ENCODE results near the gene HSPA12B. TPM values are rescaled to one million over a fixed set of nuclear protein-coding genes. Genes with fewer than 3 reads are reported as not detected.
A peak's percentile ranks its signal among the peaks of the same experiment; 100 is the strongest.

HSPA12B gene
- polyA plus RNA-seq, 4 donors = 14.4 to 19.7 (median 16.4) TPM

DNA sequence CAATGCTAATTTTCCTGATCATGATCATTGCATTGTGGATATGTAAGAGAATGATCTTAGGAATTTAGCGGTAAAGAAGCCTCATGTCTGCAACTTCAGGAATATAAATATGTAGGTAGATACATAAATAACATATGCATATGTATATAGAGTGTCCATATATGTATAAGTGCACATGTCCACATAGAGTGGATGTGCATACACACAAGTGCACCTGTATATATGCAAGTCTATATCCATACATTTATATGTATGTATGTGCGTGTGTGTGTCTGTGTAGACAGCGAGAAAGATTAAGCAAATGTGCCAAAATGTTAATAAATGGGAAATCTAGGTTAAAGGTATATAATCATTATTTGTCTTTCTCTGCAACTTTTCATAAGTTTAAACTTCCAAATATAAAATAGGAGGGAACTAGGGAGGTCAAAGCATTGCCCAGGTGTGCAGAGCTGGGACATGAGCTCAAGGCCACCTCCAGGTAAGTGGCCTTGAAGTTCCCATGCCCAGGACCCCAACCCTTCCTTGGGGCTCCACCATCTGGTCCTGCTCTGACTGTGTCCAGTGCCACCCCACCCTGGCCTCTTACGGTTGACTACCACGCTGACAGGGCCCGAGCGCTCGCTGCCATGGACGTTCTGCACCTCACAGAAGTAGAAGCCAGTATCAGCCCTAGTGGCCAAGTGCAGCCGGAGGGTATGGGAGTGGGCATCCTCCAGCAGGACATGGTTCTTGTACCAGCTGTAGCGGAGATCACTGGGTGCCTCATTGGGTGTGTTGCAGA lies 29.7 kb upstream of the HSPA12B start:
- no peak for DNase-seq (ENCODE audit: low read depth in 4 of 4, low spot score in 2 of 4)

DNA sequence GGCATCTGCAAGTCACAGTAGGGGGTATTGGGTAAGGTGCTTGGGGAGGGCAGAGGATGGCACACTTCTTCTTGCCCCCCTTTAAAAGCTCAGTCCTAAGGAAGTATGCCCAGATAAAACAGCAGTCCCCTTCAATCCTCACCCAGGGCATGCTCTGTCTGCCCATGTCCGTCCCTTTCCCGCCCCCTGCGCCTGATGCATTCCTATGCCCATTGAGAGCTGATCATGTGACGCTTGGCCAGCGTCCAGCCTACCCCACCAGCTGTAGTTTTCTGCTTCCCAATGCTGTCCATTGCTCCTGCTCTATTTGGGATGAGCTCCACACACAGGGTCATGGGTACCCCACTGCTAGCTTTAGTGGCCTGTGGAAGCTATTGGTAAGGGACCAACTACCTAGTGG lies 28.4 kb upstream of the HSPA12B start:
- DNase-seq (ENCODE audit: low read depth in 4 of 4, low spot score in 2 of 4) = no peak

DNA sequence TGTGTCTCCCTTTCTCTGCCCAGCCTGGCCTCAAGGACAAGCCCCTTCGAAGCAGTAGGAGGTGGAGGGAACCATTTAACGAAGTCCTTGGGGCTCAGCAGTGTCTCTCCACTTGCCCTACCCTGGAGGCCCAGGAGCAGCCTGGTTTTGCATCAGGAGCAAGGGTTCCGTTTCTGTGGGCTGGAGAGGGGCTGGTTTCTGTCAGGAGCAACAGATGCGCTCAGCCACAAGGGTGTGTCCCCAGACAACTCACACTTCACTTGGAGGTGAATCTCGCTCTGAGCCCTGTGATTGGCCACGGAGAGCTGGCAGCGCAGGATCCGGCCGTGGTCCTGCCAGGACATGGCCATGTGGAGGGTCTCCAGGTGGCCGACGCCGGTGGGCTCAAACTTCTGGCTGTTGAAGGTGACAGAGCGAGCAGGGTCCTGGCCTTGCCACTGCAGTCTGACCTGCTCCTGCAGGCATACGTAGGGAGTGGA lies 27.0 kb upstream of the HSPA12B start:
- no peak for DNase-seq (ENCODE audit: low read depth in 4 of 4, low spot score in 2 of 4)

DNA sequence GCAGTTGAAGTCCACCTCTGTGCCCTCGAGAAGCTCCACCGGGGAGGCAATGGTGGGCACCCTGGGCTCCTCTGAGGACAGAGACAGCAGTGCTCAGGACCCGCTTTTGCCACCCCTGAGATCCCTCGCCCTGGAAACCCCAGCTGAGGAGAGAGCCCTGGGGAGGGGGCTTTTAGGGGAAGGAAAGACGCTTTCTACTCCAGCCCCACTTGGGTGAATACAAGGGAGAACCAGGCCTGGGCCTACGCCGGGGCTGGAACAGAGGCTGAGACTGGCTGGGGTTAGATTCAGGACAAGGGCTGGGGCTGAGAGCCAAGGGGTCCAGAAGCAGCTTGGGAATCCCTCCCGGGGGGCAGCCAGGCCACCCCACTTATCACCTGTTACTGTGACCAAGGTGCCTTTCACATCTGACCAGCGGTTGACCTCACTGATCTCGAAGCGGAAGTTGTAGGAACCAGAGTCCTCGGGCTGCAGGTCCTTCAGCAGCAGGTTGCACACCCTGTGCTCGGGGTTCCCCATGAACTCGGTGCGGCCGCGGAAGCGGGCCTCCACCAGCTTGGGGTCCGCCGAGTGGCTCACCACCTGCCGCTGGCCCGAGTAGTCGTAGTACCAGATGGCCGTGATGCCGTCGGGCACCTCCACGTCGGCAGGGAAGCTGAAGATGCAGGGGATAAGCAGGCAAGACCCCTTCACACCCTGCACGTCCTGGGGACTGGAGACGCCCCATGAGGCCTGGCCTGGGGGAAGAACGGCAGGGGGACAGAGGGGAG lies 26.3 kb upstream of the HSPA12B start:
- no peak for DNase-seq (ENCODE audit: low read depth in 4 of 4, low spot score in 2 of 4)

DNA sequence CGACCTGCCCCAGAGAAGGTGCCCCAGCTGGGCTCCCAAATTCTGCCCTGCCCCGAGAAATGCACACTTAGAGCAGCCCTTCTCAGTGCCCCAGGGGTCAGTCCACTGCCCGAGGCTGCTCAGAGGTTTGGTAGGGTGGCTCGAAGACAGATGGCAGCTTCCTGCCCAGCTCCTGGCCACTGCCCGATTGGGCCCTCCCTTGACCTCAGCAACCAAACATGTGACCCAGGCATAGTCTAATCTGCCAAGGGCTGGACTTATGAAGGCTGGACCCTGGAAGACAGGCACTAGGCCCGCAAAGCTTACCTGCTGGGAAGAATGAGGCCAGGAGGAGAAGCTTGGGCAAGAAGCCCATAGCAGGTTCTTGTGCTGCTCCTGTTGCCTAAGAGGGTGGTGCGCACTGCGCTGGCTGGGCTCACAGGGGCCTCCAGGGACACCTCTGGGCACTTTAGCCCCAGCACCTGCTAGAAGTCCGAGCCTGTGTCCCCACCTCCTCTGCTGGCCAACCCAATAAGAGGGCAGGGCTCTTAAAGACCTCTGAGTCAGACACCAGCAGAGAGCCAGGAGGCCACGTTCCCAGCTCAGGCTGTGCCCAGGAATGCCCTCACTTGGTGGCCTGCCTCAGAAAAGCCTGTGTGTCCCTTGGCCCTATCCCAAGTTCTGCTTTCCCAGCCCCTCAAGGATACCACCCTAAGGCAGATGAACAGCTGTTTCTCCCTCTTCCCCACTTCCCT lies 25.5 kb upstream of the HSPA12B start:
- DNase-seq (ENCODE audit: low read depth in 4 of 4, low spot score in 2 of 4) = no peak

DNA sequence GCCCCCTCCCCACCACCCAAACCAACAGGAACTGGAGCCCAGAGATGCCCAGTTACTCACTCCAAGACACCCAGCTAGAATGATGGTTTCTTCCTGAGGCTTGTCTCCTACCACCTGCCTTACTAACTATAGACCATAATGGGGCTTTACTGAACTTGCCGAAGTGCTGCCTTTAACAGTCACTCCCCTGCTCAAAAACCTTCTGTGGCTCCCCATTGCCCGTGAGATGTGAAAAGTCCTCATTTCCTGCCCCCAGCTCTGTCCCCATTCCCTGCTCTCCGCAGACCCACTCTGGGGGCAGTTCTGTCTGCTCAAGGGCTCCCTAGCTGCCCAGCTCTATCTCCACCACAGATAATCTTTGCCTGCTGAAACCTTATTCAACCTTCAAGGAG lies 25.0 kb upstream of the HSPA12B start:
- DNase-seq (ENCODE audit: low read depth in 4 of 4, low spot score in 2 of 4) = no peak

DNA sequence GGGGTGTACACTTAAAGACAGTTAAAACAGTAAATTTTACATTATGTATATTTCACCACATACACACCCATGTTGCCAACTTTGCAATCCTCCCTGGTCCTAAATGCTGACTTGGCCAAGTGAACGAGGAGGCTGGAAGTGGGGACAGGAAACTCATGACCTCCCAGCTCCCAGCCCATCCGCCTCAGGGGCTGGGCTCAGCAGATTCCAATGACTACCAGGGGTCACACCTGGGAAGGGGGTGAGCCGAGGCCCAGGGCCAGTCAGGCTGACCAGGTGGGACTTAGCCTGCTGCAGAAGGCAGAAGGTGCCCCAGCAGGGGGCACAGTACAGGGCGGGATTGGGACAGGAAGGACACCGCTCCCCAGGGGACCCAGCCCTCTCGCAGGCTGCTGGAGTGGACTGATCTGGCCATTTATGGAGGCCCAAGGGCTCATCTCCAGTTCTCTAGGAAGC lies 22.4 kb upstream of the HSPA12B start:
- no peak for DNase-seq (ENCODE audit: low read depth in 4 of 4, low spot score in 2 of 4)

DNA sequence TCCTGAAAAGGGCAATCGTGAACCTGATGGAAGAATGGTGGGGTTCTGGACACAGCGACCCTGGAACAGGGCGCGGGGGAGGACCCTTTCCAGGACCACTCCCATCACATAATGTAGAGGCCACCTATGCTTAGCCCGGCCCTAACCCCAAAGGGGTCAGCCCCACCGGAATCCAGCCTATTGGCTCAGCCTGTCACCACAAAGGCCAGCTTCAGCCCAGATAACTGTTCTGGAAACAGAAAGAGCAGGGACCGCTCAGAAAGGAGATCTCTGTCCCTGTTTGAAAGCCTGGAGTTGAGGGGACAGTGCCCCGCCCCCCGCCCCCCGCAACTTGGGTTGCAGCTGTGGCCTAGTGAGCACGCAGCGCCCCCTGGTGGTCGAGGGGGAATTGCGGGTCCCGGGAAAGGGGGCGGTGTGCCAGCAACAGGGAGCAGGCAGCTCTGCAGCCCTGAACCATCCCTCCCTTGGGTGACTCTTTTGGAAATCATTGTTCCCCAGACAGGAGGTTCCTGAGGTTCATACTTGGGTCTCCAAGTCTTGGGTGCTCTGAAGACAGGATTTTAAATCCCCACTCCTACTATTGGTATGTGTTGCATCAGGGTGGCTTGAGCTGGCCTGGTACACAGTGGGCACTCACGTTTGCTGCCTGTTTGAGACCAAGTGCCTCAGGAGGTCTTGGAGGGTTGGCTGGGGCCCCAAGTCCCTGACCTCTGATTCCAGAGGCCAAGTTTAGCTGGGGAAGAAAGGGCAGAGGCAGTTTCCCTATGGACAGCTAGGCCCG lies 21.6 kb upstream of the HSPA12B start:
- DNase-seq (ENCODE audit: low read depth in 4 of 4, low spot score in 2 of 4) = peak in 1 of 4 donors; percentile 41

DNA sequence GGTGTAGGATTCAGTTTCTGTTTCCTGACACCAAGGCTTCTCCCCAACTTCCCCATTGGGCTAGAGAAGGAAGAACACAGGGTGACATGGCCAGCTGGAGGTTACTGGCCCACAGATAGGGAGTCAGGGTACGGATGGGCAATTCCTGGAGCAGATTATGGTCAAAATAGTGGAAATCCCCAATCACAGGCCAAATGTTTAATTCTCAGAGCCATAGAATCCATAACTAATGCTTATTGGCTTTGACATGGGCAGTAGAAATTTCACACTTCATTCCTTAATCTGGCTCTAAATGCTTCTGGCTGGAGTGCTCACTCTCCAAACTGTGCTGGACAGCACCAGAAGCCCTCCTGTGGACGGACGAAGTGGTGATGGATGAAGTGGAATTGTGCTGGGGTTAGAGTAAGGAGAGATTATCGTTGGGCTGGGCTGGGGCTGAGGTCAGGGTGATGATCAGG lies 21.0 kb upstream of the HSPA12B start:
- no peak for DNase-seq (ENCODE audit: low read depth in 4 of 4, low spot score in 2 of 4)

DNA sequence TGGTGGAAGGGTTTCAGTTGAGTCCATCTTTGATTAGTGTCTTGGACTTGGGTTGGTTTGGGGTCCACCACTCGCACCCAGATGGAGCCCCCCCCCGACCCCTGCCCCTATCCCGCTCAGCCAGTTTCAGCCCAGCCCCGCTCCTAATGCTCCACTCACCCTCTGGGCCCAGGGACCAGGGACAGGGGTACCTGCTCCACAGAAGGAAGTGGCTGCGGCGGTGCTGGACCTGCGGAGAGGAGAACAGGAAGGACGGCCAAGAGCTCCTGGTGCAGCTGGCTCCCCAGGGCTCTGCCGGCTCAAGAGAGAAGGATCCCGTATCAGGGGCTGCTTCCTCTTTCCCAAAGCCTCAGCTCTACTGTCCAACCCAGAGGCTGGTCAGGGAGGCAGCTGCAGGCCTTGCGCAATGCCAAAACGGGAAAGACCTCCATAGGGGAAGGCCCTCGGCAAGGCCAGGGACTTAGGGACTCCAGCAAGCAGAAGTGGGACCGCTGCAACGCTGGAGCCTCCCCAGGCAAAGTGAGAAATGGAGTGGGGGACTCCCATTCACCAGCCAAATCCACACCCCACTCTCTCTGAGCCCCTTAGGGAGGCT lies 20.1 kb upstream of the HSPA12B start, which contains the start of gene SIGLEC1:
TSS of gene SIGLEC1 (minus strand) at position 322 of the 595 bp plus-strand sequence. CDS start 5,472 bp downstream, outside the sequence.
- DNase-seq (ENCODE audit: low read depth in 4 of 4, low spot score in 2 of 4) = no peak

DNA sequence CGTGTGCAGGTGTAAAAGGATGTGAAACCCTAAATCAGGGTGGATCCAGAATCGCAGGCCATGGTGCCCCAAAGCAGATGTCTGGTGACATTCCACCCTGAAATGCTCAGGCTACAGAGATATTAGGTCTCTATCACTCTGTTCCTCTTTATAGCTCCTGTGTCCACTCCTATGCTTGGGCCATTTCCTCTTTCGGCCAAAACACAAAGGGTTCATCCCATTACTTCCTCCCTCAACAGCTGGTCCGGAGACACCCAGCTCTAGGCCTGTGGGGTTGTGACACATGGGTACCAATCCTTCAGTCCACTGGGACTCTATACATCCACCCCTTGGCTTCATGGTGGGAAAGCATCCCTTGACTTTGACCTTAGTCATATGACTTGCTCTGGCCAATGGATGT lies 18.4 kb upstream of the HSPA12B start:
- DNase-seq (ENCODE audit: low read depth in 4 of 4, low spot score in 2 of 4) = no peak

DNA sequence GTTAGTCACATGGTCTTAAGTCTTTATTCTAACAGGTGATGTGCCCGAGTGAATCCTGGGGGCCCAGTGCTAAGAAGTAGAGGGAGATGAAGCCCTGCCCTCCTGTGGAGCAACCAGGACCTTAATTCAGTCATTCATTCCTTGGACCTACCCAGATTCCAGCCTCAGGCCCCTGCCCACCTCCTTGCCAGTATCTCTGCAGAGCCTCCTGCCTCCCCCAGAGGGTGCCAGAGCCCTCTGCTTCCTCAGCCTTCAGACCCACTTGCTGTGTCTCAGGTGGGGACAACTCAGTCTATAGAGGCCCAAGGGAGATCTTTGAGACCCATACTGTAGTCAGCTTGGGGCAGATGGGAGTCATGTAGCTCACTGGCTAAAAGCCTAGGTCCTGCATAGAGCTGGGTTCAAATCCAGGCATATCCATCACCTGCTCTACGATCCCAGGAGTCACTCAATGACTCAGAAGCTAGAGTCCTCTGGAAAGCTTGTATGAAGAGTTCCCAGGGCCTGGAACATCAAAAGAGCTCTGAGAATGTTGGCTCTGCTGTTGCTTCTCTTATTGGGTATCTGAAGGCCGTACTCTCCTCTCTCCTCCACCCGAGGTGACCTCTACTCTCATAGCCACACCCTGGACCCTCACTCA lies 16.2 kb upstream of the HSPA12B start:
- DNase-seq (ENCODE audit: low read depth in 4 of 4, low spot score in 2 of 4) = peak in 1 of 4 donors; percentile 51

DNA sequence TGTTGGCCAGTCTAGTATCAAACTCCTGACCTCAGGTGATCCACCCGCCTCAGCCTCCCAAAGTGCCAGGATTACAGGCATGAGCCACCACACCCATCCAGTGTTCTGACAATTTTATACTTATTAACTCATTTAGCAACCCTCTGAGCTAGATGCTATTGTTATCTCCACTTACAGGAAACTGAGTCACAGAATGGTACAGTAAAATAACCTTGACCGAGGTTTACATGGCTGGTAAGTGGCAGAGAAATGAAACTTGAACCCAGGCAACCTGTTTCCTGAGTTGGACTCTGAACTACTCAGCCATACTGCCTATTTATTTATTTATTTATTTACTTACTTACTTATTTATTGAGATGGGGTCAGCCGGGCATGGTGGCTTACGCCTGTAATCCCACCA lies 13.4 kb upstream of the HSPA12B start:
- DNase-seq (ENCODE audit: low read depth in 4 of 4, low spot score in 2 of 4) = no peak

DNA sequence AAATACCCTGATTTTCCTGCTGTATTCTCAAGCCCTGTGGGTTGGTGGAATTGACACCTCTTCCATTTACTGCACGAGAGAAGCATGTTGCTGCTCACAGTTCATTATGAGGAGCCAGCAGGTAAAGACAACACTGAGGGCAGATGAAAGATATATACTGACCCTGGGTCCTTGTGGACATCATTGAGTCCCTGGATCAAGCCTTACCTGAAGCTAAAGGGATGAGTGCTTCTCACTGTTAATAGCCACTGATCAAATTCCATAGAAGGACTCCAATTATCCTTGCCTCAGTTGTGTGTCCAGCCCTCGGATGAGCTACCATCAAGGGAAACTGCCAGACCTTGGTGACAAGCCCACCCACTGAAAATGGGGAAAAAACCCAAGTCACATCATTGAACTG lies 12.4 kb upstream of the HSPA12B start:
- DNase-seq (ENCODE audit: low read depth in 4 of 4, low spot score in 2 of 4) = no peak

DNA sequence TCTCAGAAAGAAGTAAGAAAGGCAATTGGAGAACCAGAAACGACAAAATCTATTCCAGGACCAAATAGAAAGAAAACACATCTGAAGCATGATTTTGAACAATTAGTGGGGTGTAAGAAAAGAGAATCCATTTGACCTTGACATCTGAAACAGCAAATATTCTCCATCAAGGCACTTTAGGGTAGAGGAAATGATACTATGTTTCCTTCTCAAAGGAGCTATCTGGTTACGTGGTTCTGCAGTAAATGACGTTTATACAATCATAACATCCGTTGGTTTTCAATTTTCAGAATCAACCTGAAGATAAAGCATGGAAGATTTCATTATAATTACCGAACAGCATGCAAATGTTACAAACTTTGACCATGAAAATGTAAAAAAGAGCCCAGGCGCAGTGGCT lies 11.9 kb upstream of the HSPA12B start:
- no peak for DNase-seq (ENCODE audit: low read depth in 4 of 4, low spot score in 2 of 4)

DNA sequence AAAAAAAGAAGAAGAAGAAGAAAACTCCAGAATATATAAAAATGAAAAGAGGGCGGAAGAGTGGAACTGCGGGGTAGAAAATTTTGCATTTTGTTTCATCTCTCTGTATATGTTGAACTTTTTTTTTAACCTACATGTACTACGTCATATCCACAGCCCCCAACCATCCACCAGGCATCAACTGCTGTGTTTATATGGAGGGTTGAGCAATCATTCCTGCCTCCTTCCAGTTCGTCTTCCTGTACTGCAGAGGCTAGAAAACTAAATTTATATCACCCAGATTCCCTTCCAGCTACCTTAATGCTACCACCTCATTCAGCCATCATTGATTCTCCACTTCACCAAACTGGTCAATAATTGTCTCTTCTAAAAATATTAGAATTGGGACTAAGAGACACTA lies 10.6 kb upstream of the HSPA12B start:
- DNase-seq (ENCODE audit: low read depth in 4 of 4, low spot score in 2 of 4) = no peak

DNA sequence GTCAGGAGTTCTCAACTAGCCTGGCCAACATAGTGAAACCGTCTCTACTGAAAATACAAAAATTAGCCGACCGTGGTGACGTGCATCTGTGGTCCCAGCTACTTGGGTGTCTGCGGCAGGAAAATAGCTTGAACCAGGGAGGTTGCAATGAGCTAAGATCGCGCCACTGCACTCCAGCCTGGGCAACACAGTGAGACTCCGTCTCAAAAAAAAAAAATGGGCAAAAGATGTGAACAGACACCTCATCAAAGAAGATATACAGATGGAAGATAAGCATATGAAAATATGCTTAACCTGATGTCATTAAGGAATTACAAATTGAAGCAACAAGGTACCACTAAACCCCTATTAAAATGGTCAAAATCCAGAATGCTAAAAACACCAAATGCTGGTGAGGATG lies 9.2 kb upstream of the HSPA12B start:
- no peak for DNase-seq (ENCODE audit: low read depth in 4 of 4, low spot score in 2 of 4)

DNA sequence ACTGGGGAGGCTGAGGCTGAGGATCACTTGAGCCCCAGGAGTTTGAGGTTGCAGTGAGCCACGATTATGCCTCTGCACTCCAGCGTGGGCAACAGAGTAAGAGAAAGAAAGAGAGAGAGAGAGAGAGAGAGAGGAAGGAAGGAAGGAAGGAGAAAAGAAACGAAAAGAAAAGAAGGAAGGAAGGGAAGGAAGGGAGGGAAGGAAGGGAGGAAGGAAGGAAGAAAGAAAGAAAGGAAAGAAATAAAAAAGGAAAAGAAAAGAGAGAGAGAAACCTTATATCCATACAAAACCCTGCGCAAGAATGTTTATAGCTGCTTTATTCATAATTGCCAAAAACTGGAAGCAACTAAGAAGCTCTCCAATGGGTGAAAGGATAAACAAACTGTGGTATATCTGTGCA lies 8.1 kb upstream of the HSPA12B start:
- DNase-seq (ENCODE audit: low read depth in 4 of 4, low spot score in 2 of 4) = no peak

DNA sequence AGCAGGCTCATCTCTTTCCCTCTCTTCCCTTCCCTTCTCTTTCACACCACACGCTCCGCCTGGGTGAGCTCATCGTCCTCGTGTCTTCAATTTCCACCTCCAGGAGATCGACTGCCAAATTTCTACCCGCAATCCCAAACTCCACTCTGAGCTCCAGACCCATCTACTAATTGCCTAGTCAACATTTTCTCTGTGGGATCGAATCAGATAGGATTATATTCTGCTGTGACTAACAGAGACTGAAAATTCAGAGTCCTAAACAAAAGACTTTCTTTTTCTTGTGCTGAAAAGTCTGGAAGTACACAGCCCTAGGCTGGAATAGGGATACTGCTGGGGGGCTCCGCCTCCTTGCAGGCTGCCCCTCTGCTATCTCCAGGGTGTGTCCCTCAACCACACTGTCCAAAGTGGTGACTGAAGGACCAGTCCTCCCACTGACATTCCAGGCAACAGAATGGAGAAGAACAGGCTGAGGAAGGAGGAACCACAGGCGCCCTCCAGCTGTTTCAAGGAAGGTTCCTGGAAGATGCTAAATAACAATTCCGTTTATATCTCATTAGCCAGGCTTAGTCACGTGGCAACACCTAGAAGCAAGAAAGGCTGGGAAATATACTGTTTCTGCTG lies 5.0 kb upstream of the HSPA12B start:
- no peak for DNase-seq (ENCODE audit: low read depth in 4 of 4, low spot score in 2 of 4)

All from left renal cortex interstitium (tissue), 4 donors.